ENCODE results near the gene CDH9.

DNA sequence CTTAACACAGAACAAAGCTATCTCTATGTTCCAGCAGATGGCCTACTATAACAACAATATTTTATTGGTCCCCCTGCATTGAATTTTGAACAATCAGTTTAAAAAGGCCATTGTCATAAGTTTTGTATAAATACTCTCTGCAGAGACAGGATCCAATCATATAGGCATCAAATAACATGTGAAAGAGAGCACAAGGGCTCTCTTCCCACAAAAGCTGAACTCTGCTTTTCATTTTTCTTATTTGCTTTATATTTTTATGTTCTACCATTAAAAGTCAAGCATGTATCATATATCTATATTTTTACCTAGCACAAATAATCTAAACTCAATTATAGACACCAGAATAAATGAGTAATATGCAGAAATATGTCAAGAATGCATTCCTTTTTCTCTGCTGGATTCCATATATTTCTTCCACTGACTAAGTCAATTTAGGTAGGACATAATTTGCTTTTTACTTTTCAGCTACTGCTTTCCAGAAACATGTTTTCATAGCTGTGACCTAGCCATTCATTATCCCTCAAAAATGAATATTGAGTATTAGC, 143.6 kb downstream of the CDH9 start:
- TF ChIP-seq CTCF (IDR thresholded peaks at IDR 0.05) (no peak), POLR2A (IDR thresholded peaks at IDR 0.05) (no peak)

All from heart left ventricle (tissue), 13 donors.